Neural cell (in vitro differentiated cells): ENCODE results near the gene AGBL5. TPM values are rescaled to one million over a fixed set of nuclear protein-coding genes. Genes with fewer than 3 reads are reported as not detected.
A peak's percentile ranks its signal among the peaks of the same experiment; 100 is the strongest.

Experiments
- H2AFZ ChIP-seq: fragments of 200-600, 300-800 bp; sonication (generic), shearing (Covaris generic); 2 replicates; pipeline ENCODE4 v1.6.0; 2014; ENCODE audit warnings: low read depth, mild to moderate bottlenecking, antibody characterized with exemption, low read length, moderate library complexity
- H3F3A ChIP-seq: fragments of 200-600 bp; shearing (Covaris generic); 2 replicates; pipeline ENCODE4 v1.6.1; 2016; ENCODE audit warnings: mild to moderate bottlenecking, moderate library complexity, mixed read lengths, antibody characterized with exemption, low read length; ENCODE audit not compliant: insufficient read depth, poor library complexity, severe bottlenecking
- H3K27ac ChIP-seq: fragments of 200-600, 300-800 bp; sonication (generic), shearing (Covaris generic); 2 replicates; pipeline ENCODE4 v1.5.1; 2014; ENCODE audit warnings: mild to moderate bottlenecking, low read length, moderate library complexity
- H3K27me3 ChIP-seq: fragments of 300-800, 200-600 bp; sonication (generic), shearing (Covaris generic); 2 replicates; pipeline ENCODE4 v1.6.0; 2014; ENCODE audit warnings: mild to moderate bottlenecking, low read depth, low read length, moderate library complexity; ENCODE audit not compliant: insufficient read depth
- H3K36me3 ChIP-seq: fragments of 300-800, 200-600 bp; sonication (generic), shearing (Covaris generic); 2 replicates; pipeline ENCODE4 v1.5.1; 2014; ENCODE audit warnings: mild to moderate bottlenecking, antibody characterized with exemption, low read length, moderate library complexity; ENCODE audit not compliant: insufficient read depth
- H3K4me2 ChIP-seq: fragments of 300-800, 200-600 bp; sonication (generic), shearing (Covaris generic); 2 replicates; pipeline ENCODE4 v1.6.0; 2014; ENCODE audit warnings: mild to moderate bottlenecking, low read length
- H3K4me3 ChIP-seq: fragments of 300-800, 200-600 bp; sonication (generic), shearing (Covaris generic); 2 replicates; pipeline ENCODE4 v1.5.1; 2014; ENCODE audit warnings: mild to moderate bottlenecking, low read length, moderate library complexity
- H3K79me2 ChIP-seq: fragments of 200-600 bp; shearing (Covaris generic); replicated peaks from 2 replicates; pipeline ENCODE4 v1.6.0; 2014; ENCODE audit warnings: mild to moderate bottlenecking, low read length, moderate library complexity; ENCODE audit not compliant: insufficient read depth
- H3K9ac ChIP-seq: fragments of 300-800, 200-600 bp; sonication (generic), shearing (Covaris generic); 2 replicates; pipeline ENCODE4 v1.6.1; 2016; ENCODE audit warnings: mild to moderate bottlenecking, low read length, mixed read lengths
- H3K9me2 ChIP-seq: fragments of 200-600 bp; shearing (Covaris generic); 2 replicates; pipeline ENCODE4 v1.6.1; 2016; ENCODE audit warnings: mild to moderate bottlenecking, low read length, mixed read lengths; ENCODE audit not compliant: insufficient read depth
- H3K9me3 ChIP-seq: fragments of 200-600, 300-800 bp; sonication (generic), shearing (Covaris generic); 2 replicates; pipeline ENCODE4 v1.6.1; 2016; ENCODE audit warnings: mild to moderate bottlenecking, mixed run types, low read length, moderate library complexity, mixed read lengths
- H4K20me1 ChIP-seq: fragments of 200-600 bp; shearing (Covaris generic); 2 replicates; pipeline ENCODE4 v1.6.1; 2016; ENCODE audit warnings: mild to moderate bottlenecking, mixed run types; ENCODE audit not compliant: insufficient read depth
- CTCF ChIP-seq: fragments of 450-650 bp; IDR thresholded peaks from 2 replicates; pipeline ENCODE4 v1.5.1; 2014; ENCODE audit warnings: antibody characterized with exemption, mild to moderate bottlenecking, moderate library complexity; ENCODE audit not compliant: poor library complexity, severe bottlenecking
- EP300 ChIP-seq: fragments of 450-650 bp; conservative IDR thresholded peaks from 2 replicates; pipeline ENCODE4 v1.6.1; 2014; ENCODE audit warnings: antibody characterized with exemption, mild to moderate bottlenecking, moderate library complexity; ENCODE audit not compliant: poor library complexity, severe bottlenecking
- EZH2 ChIP-seq: fragments of 200-600, 300-800 bp; shearing (Covaris generic), sonication (generic); IDR thresholded peaks from 2 replicates; pipeline ENCODE4 v1.6.1; 2014; ENCODE audit warnings: antibody characterized with exemption, low read length, borderline replicate concordance, mild to moderate bottlenecking; ENCODE audit not compliant: insufficient read depth, poor library complexity, severe bottlenecking
- MXI1 ChIP-seq: fragments of 450-650 bp; conservative IDR thresholded peaks from 2 replicates; pipeline ENCODE4 v1.6.1; 2014; ENCODE audit warnings: antibody characterized with exemption, mild to moderate bottlenecking; ENCODE audit not compliant: poor library complexity, severe bottlenecking
- POLR2AphosphoS5 ChIP-seq: IDR thresholded peaks from 2 replicates; pipeline ENCODE4 v1.6.1; 2012
- RAD21 ChIP-seq: fragments of 450-650 bp; conservative IDR thresholded peaks from 2 replicates; pipeline ENCODE4 v1.6.1; 2014; ENCODE audit warnings: antibody characterized with exemption, mild to moderate bottlenecking, moderate library complexity
- REST ChIP-seq: IDR thresholded peaks from 2 replicates; pipeline ENCODE4 v1.6.1; 2012; ENCODE audit warnings: borderline replicate concordance
- SMC3 ChIP-seq: fragments of 450-650 bp; conservative IDR thresholded peaks from 2 replicates; pipeline ENCODE4 v1.6.1; 2014; ENCODE audit warnings: antibody characterized with exemption, mild to moderate bottlenecking, moderate library complexity; ENCODE audit not compliant: poor library complexity
- TAF1 ChIP-seq: IDR thresholded peaks from 2 replicates; pipeline ENCODE4 v1.6.1; 2012; ENCODE audit warnings: low read depth
- polyA plus RNA-seq: library from polyadenylated mRNA; depleted of rRNA; stranded (reverse); fragments of >200 nt; gene quantifications from 2 replicates; pipeline ENCODE4 v1.2.3, GENCODE V29; 2014

Gene AGBL5
- polyA plus RNA-seq, 1 donor from 2014 or later, result 34.3 TPM

DNA sequence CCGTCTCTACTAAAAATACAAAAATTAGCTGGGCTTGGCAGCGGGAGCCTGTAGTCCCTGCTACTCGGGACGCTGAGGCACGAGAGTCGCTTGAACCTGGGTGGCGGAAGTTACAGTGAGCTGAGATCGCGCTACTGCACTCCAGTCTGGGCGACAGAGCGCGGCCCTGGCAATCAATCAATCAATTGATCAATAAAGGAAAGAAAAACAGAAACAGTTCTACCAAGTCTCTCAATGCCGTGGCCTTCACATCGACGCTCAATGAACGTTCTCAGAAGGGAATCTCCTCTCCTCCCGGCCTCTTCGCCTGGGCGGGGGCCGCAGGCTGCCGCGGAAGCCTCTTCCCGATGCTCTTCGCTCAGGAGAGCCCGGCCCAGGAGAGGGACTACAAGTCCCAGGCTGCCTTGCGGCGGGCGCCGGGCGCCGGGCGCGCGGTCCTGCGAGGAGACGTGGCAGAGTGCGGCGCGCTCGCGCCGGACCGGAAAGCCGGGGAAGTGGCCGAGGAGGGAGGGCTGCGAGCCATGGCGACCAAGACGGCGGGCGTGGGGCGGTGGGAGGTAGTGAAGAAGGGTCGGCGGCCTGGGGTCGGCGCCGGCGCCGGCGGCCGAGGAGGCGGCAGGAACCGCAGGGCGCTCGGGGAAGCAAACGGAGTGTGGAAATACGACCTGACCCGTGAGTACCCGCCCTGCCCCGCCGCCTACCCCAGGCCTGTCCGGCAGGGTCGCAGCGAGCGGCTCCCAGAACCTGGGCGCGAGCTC, 18.8 kb upstream of the AGBL5 start, which contains the start of gene TMEM214:
Gene TMEM214, plus strand, starts transcription at position 471 of the 758 bp plus-strand sequence. Its CDS starts 51 bp downstream, at position 522.
- Histone ChIP-seq H3K9ac (peak within 1 kb of the TSS; percentile 68), H3K79me2 (peaks cover 3% of the 10 kb centered on the region), H2AFZ (peak within 1 kb of the TSS; percentile 42), H3K4me2 (peak within 1 kb of the TSS; percentile 95), H3K27me3 (no peaks in the 10 kb centered on the region), H3K36me3 (no peaks in the 10 kb centered on the region), H3F3A (no peaks in the 10 kb centered on the region), H3K4me3 (peak within 1 kb of the TSS; percentile 87), H3K9me2 (no peaks in the 10 kb centered on the region), H3K27ac (peak within 1 kb of the TSS; percentile 38), H3K9me3 (no peaks in the 10 kb centered on the region), H4K20me1 (no peaks in the 10 kb centered on the region)
- TF ChIP-seq TAF1 (peak; percentile 37), SMC3 (peak; percentile 20), RAD21 (peak; percentile 39), REST (peak; percentile 28), EZH2 (no peak), POLR2AphosphoS5 (peak; percentile 58), MXI1 (peak; percentile 89), EP300 (peak; percentile 42), CTCF (no peak)

DNA sequence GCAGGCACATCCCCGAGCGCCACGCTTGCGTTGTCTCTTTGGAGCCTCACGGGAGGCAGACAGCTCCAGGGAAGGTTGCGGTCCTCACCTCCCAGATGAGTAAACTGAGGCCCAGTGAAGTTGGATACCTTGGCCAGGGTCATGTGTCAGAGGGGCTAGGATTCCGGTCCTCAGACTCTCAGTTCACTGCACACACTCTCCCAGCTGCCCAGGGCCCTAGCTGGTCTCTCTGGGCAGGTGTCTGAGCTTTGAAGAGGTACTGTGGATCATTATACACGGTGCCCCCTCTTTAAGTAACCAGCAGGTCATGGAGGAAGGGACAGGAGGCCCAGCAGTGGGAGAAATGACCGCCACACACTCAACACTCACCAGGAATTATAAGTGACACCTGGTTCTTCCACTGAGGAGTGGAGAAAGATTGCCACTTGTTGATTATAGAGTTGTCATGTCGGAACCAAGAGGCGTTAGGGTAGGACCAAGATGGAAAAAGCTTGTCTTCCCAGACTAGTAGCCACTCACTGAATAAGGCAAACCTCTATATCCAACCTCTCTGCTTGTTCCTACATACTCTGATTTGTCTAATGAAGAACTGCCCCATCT, 18.1 kb upstream of the AGBL5 start:
- H3K36me3 ChIP-seq, result no peaks in the 10 kb centered on the region

More for the DNA sequence above, 18.1 kb upstream of the AGBL5 start:
- Histone ChIP-seq H4K20me1 (no peaks in the 10 kb centered on the region), H3K27ac (peak overlapping the region; percentile 38), H3K79me2 (peaks cover 3% of the 10 kb centered on the region), H3K4me2 (peak overlapping the region; percentile 95), H3K4me3 (peak overlapping the region; percentile 87), H2AFZ (peak overlapping the region; percentile 42), H3K9ac (peak overlapping the region; percentile 68), H3K9me2 (no peaks in the 10 kb centered on the region), H3F3A (no peaks in the 10 kb centered on the region), H3K27me3 (no peaks in the 10 kb centered on the region), H3K9me3 (no peaks in the 10 kb centered on the region)
- no peak for TF ChIP-seq REST
- no peak for TF ChIP-seq TAF1
- no peak for TF ChIP-seq EP300
- no peak for TF ChIP-seq MXI1
- TF ChIP-seq EZH2, result no peak
- no peak for TF ChIP-seq CTCF
- TF ChIP-seq POLR2AphosphoS5, result no peak
- no peak for TF ChIP-seq SMC3
- TF ChIP-seq RAD21, result no peak
